ENCODE results near the gene AKAP13.

GRCh38 chr15:85444122-85444745, 63.8 kb downstream of the AKAP13 start:
- no peak for TF ChIP-seq CTCF (tag by site-specific recombination; IDR thresholded peaks at IDR 0.05)
- TF ChIP-seq ZBTB11 (tag by site-specific recombination; conservative IDR thresholded peaks at IDR 0.05; ENCODE audit: low read depth): no peak
- no peak for TF ChIP-seq TRIM28 (IDR thresholded peaks at IDR 0.05; ENCODE audit: borderline replicate concordance, low read length)

Data from HEK293 (cell line).